Activated effector memory CD4-positive, alpha-beta T cell treated with Interleukin-2 at 50 U/mL for 16 hours (primary cell): ENCODE measurements around the gene TAPT1.
"Not testable (repeated sequence)": the region's sequence is repeated elsewhere in the genome, so short reads cannot be mapped to it uniquely, and the experiment has no call there.

Source experiments
- DNase-seq: peaks from one replicate; pipeline ENCODE4 v3.0.0-alpha.2; 2020

Gene TAPT1, protein sequence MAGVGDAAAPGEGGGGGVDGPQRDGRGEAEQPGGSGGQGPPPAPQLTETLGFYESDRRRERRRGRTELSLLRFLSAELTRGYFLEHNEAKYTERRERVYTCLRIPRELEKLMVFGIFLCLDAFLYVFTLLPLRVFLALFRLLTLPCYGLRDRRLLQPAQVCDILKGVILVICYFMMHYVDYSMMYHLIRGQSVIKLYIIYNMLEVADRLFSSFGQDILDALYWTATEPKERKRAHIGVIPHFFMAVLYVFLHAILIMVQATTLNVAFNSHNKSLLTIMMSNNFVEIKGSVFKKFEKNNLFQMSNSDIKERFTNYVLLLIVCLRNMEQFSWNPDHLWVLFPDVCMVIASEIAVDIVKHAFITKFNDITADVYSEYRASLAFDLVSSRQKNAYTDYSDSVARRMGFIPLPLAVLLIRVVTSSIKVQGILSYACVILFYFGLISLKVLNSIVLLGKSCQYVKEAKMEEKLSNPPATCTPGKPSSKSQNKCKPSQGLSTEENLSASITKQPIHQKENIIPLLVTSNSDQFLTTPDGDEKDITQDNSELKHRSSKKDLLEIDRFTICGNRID

DNA sequence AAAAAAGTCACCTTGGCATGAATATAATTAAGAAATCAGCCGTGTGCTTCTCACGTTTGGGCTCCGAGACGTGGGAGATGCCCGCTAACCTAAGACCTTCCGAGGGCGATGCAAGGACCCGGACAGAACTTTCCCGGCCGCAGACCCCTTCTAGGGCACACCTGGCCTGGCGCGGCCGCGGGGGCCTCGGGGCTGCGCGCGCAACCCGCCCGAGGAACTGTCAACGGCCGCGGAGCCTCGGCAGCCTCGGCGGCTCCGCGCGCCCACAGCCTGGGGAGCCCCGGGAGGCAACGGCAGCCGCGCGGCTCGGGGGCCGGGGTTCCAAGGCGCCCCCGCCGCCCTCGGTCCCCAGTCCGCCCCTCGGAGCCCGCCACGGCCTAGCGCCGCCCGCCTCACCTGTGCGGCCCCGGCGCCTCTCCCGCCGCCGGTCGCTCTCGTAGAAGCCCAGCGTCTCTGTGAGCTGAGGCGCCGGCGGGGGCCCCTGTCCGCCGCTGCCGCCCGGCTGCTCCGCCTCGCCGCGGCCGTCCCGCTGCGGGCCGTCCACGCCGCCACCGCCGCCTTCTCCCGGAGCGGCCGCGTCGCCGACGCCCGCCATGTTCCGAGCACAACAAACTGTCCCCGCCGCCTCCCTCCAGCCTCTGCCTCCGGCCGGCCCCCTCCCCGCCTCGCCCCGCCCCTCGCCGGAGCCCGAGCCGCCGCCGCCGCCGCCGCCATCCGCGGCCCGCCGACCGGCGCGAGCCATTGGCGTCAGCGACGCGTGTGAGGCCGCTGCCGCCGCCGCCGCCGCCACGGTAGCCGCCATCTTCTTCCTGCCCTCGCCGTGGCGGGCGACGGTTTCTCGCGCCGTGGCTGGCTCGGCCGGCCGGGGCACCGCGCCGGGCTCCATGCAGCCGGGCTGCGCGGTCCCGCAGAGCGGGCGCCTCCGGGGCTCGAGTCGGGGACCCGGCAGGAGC lies at the start of gene TAPT1:
TAPT1 (minus strand) TSS at position 609 of the 953 bp plus-strand sequence; CDS start at position 595, 14 bp downstream.
- DNase-seq = peak; percentile 64

DNA sequence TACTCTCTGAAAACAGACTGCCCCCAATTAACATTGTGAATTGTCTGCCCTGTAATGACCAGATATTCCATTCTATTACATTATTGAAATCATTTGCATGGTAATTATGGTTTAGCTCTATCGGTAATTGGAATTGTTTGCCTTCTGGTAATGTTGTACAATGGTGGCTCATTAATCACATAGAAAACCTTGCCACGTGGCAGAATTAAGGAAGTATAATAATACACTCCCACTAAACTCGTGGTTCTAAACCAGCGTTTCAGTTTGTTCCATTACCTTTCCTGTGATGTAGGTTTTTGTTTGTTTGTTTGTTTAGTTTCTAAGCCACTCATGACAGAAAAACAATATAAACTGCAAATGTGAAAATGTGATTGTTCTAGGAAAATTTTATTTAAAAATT lies 45.1 kb upstream of the TAPT1 start:
- DNase-seq = no peak

DNA sequence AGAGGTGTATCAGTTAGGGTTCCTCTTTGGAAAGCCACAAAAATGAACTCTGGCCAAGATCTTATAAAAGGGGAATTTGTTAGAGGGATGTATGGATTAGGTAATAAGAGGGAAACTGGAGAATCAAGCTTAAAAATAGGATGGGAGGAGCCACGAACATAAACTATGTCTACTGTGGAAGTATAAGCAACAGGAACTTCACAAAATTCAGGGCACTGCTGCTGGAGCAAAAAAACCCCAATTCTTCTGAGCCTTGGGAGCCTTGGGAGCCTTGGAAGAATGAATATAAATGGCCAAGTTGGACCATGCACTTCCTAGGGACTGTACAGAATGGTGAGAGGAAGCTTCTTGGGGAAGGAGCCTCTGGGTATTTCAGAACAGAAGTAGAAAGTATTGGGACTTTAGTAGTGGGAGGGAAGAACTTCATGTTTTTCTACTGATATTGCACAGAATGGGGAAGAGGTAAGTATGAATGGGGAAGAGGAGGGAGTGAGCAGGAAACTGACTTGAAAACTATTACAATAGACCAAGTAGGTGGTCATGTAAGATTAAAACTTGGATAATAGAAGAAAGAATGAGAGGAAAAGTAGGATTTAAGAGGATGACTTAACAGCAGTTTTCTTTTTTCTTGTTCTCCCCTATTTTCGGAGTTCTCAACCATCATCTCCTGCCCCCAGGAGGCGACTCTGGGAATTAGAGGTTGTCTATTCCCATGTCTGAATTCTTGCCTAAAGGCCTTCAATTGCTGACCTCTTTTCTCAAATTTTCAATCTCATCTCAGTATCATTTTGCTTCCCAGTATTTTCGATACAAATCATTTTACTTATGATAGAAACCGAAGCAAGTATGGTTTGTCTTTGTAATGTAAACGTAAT lies 44.4 kb upstream of the TAPT1 start:
- no peak for DNase-seq

DNA sequence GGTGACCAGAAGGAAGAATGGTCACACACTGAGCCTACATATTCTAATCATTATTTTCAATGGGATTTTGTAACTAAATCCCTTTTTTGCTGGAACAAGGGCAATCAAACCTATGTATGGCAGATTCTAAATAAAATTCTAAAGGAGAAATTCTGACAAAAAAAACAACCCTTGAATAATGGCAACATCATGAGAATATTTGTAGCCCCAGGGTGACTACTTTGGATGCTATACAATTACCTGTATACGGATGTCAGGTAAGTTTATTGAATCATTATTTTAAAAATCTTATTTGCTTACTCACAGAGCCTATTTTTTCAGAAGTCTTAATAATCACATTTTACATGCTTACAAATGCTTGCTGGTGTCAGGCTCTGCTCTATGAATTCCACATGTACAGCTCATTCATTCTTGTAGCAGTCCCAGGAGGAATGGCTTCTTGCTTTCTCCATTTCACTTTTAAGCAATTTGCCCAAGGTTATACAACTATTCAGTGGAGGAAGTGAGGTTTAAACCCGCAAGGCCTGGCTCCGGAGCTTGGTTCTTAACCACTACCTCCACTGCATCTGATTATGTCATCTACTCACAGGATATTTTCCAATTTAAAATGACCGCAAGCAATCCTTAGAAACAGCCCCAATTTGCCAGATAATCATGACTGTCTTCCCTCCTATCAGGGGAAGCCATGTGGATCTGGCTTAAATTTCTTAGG lies 43.6 kb upstream of the TAPT1 start:
- DNase-seq = not testable (repeated sequence)

DNA sequence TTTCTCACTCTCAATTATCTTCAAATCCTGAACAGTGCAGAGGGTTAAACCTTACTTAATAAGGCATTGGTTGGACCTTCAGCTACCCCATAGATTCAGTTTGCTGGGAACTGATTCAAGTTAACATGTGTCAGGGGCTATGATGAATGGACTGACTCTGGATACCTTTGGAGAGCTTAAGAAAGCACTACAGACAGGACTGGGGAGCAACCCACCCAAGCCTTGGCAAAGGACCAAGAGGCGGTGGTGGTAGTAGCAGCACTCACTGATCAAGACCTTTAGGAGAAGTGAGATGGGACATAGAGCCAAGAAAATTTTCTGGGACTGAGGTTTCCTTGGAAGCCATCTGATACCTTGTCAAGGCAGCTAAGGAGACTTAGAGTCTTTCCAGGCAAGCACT lies 43.0 kb upstream of the TAPT1 start:
- DNase-seq = no peak

DNA sequence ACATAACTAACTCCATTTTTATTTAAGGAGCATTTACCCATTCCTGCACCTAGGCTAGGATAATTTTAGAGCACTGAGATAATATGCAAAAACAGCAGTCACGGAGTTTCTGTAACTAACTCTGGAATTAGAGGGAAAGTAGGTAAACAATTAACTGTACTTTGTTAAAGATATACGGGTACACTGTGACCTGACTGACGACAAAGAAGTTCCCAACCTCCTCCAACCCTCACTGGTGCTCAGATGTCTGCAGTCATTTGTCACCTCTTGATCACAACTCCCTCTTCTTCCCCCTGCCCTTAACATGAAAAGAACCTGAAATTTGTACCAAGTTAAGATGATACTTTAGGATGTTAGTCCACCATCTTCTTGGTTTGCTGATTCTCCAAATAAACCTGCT lies 42.0 kb upstream of the TAPT1 start:
- no peak for DNase-seq

DNA sequence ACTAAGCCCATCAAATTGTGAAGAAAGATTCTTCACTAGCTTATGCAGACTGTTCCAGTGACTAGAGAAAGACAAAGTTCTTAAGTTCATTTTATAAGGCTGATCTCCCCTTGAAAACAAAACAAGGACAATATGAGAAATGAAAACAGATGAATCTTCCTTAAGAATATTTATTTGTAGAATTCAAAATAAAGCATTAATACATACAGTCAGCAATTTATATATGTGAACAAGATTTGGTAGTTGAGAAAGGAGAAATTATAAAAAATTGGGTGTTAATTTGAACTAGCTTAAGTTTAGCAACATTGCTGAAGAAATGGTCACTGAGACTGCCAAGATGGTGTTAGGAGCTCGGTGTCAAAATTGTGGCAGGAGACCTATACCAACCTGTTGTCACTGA lies 41.4 kb upstream of the TAPT1 start:
- DNase-seq = no peak

DNA sequence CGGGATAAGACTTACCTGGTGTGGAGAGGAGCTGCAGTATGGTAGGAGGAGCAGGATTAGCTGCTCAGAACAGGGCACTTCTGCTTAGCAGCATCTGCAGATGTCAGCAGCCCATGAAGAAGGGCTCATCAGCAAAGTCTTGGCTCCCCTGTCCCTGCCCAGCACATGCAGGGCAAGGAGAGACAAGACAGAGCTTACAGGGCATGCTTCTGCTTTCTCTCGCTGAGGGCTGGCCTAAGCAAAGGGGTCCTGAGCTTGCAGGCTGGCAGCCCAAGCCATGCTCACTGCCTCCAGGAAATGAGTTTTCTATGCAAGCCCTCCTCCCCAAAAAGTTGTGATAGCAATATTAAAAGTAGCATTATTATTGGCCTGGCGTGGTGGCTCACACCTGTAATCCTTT lies 39.5 kb upstream of the TAPT1 start:
- no peak for DNase-seq

DNA sequence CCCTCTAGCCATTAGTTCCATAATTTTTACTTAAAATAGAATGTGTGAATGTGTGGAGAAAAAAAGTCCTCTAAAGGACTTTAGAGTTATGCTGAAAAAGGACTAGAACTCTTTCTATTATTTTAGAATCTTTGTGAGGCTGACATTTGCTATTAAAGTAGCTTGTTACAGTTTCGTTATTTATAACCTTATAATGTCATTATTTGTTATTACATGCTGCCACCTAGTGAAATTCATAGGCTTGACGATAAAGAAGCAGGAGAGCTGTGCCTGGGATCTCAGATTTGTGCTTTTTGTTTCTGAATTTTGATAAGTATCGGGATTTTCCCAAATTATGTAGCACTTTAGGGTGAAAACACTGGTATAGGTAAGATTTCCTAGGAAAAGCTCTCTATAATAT lies 38.5 kb upstream of the TAPT1 start:
- DNase-seq = no peak

DNA sequence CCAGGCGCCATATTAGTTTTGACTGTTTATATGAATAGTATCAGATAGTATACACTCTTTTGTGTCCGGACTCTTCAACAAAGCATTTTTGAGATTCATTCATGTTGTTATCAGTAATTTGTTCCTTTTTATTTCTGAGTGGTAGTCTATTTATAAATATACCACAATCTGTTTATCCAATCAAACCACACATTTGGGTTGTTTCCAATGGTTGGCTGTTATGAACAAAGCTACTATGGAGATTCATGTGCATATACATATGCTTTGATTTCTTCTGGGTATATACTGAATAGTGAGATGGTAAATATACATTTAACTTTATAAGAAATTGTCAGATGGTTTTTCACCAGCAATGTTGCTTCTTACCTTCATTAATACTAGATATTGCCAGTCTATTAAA lies 36.8 kb upstream of the TAPT1 start:
- DNase-seq = no peak

DNA sequence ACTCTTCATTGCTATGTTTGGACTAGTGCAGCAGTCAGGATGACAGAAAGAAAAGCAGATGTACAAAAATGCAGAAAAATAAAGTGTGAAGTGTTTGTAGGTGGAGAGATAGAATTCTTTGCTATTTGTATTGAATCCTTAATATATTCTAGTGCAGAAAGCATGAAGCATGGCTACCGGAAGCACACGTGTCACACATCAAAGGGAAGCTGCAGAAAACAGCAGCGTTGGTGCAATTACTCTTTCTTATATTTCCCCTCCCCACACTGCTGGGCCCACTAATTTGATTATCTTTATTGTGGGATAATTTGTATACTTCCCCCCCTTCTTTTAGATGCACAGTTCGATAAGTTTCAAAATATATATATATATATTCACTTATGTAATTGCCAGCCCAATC lies 35.9 kb upstream of the TAPT1 start:
- DNase-seq = no peak

DNA sequence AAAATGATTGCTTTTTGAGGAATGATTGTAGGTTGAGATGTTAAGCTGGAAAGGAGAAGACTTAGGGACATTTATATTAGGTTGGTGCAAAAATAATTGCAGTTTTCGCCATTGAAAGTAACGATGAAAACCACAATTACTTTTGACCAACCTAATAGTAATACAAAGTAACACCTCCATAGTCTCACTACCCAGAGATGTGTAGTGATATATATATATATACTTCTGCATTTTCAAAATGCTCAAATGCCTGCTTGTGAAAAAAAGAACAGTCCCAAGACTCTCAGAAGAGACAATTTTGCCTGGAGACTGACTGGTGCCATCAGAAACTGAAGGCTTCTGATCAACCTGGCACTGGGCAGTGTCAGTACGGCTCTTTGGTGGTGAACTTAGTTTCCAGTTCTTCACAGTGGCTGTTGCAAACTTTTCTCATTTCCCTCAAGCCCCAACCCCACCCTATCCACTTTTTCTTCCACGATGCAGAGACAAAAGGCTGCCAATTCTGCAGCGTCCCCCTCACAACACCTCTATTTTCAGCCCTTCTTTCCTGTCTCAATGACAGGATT lies 35.1 kb upstream of the TAPT1 start:
- DNase-seq = no peak

DNA sequence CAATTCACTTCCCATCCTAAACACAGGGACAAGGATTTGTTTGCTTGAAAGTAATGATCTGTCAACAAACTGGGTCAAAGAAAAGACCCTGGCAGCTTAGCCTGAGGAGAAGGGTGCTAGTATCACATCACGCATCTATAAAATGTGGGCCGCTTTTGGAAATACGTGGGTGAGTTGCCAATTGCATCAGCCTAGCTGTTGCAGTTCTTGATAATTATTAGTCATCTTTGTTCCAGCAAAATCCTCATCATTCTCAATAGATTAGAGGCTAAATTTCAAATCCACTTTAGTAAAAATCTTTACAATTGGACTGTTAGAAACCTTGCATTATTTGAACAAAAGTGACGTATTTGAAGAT lies 33.6 kb upstream of the TAPT1 start:
- no peak for DNase-seq

DNA sequence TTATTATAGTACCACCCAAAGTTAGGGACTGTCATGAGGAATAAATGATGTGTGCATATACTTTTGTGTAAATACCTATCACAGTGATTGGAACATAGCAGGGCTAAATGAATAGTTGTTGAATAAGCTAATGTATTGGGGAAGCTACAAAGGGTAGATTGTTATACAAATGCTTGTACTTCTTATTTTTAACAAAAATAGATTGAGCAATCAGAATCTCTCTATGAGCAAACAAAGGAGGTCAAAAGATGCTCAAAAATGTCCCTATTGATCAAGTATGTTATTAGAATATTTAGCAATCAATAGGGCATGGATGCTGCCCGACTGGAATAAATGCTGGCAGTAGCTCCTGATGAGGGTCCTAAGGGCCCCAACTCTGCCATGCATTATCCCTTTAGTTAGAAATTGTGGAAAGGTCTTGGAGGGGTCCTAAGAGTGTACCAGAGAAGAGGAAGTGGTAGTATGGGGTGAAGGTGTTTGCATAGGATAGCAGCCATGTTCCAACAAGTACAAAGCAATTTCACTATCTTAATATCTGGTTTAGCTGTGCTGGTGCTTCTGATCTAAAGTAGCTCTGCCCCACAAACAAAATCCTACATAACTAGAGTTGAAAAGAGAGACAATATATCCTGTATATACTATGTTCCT lies 33.1 kb upstream of the TAPT1 start:
- no peak for DNase-seq

DNA sequence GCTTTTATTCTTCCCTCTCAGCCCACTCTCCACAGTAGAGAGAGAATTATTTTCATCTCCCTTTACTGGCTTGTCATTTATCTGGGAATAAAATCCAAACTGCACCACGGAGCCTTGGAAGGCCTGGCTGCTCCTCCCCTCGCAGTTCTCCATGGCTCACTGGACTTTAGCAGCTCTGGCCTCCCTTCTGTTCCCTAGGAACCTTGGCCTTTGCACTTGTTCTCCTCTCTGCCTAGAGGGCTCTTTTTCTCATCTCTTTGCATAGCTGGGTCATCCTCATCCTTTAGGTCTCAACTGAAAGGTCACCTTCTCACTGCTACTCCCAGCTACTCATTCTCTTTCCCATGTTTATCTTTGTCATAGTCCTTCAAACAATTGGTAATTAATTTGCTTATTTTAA lies 31.3 kb upstream of the TAPT1 start:
- DNase-seq = no peak

DNA sequence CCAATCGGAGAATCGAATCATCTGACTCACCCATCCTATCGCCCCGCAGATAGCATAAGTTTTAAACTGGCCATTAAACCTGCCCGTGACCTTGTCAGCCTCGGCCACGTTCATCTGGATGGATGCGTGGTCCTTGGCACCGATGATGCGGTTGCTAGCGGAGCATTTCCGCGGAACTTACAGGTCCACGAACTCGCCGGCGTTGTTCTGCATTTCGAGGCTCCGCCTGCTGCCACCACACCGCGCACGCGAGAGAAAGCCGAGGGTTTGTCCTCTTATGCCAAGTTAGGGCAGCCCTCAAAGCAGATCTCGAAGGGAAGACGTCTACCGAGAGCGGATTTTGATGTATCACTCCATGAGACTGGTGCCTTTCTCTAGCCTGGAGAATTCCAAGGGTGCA lies 30.1 kb upstream of the TAPT1 start:
- DNase-seq = no peak

DNA sequence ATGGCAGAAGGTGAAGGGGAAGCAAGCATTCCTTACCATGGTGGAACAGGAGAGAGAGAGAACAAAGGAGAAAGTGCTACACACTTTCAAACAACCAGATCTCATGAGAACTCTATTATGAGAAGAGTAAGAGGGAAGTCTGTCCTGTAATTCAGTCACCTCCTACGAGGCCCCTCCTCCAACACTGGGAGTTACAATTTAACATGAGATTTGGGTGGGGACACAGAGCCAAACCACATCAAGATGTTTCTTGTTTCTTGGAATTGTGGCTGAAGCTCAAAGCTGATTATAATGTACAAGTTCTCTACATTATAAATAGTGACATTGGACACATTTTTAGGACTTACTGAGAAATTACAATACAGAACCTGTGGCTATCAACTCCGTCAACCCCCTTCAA lies 29.5 kb upstream of the TAPT1 start:
- DNase-seq = no peak

DNA sequence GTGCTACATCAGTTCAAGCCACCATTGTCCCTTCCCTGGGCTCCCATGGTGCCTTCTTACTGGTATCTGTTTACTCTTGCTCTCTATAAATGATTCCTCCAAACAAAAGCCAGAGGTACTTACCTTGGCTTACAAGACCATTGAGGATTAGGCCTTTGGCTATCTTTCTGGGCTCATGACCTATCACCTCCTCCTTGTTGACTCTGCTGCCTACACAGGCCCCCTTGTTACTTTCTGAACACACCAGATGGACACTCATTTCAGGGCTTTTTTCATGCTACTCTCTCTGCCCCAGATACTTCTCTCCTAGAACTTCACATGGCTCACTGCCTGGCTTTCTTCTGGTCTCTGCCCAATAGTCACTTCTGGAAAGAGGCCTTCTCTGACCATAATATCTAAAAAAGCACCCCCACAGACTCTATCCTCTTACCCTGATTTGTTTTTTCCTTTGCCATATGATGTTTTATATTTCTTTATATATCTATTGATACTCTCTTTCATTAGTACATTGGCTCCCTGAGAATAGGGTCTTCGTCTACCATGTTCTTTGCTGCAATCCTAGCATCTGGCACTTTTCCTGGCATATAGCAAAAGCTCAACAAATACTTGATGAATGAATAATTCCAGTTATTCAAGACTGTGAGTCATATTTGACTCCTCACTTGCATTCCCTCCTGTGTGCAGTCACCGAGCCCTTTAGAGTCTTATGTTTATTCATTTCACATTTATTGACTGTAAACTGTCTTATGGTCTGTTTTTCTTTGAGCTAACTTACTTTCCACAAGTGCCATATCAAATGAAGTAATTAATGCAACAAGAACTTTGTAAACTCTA lies 27.1 kb upstream of the TAPT1 start:
- no peak for DNase-seq

DNA sequence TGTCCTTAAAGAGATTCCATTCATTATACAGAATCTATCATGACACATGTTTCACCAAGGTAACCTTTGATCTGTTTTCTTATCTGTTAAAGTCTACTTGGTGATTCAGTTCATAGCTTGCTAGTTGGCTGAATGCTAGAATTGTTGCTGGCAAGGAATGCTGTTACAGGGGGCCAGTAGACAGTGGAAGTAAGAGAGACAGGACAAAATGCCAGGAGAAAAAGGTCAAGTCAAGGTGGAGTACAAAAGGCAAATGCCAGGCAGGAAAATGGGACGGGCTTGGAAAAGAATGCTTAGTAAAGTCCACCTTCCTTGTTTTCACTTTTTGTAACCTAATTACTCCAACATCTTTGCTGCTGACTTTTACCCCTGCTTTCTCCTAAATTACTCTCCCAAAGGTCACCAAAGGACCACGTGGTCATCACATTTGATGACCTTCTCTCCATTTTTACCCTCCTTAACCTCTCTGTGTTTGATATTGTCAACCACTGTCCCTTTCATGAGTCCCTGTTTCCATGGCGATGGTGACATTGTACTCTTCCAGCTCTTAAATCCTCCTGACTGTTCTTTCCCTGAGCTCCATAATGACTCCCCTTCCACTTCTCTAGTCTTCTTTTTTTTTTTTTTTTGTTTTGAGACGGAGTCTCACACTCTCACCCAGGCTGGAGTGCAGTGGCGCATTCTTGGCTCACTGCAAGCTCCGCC lies 24.5 kb upstream of the TAPT1 start:
- no peak for DNase-seq

DNA sequence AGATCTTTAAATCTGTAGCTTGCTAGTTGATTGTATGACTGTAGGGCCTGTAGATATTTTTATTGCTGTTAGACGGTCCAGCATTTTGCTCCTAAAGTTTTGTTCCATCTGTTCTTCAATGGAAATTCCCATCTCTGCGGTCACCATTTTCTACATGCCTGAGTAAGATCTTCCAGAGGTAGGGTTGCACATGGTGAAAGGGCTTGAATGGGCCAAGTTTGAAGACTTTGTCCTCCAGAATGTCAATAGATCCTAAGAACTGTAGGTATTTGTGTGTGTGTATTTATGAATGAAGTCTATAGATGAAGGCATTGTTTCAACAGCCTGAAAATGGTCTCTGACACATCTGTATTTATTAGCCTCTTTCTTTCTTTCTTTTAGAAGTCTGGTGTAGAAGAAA lies 22.3 kb upstream of the TAPT1 start:
- DNase-seq = no peak
